HepG2 (cell line): ENCODE results near the gene IRAK2. TPM values are rescaled to one million over a fixed set of nuclear protein-coding genes. Genes with fewer than 3 reads are reported as not detected.

Source experiments
- CEBPG ChIP-seq: IDR thresholded peaks from 2 replicates; pipeline ENCODE4 v1.6.1; 2016
- CSRNP1 ChIP-seq: sonication (generic); formaldehyde crosslinking; IDR thresholded peaks from 2 replicates; pipeline ENCODE4 v1.8.1; 2023; ENCODE audit warnings: mild to moderate bottlenecking, missing genetic modification reagents
- ELF1 ChIP-seq: sonication (generic); formaldehyde crosslinking; IDR thresholded peaks from 2 replicates; pipeline ENCODE4 v1.4.0; 2020; ENCODE audit warnings: missing genetic modification reagents
- GTF3A ChIP-seq: sonication (generic); formaldehyde crosslinking; conservative IDR thresholded peaks from 2 replicates; pipeline ENCODE4 v1.4.0; 2020; ENCODE audit warnings: mild to moderate bottlenecking, missing genetic modification reagents
- JUNB ChIP-seq: sonication (generic); formaldehyde crosslinking; IDR thresholded peaks from 2 replicates; pipeline ENCODE4 v1.8.0; 2022; ENCODE audit warnings: missing genetic modification reagents, mild to moderate bottlenecking, borderline replicate concordance
- KLF11 ChIP-seq: IDR thresholded peaks from 2 replicates; pipeline ENCODE4 v1.6.1; 2016; ENCODE audit warnings: missing compliant biosample characterization
- KMT2B ChIP-seq: IDR thresholded peaks from 2 replicates; pipeline ENCODE4 v1.6.1; 2016; ENCODE audit warnings: missing genetic modification reagents, missing compliant biosample characterization
- MXD4 ChIP-seq: IDR thresholded peaks from 2 replicates; pipeline ENCODE4 v1.6.1; 2016; ENCODE audit warnings: mild to moderate bottlenecking, missing biosample characterization, missing genetic modification reagents
- POLR2AphosphoS2 ChIP-seq: IDR thresholded peaks from 2 replicates; pipeline ENCODE4 v1.6.1; 2011; ENCODE audit warnings: low read depth, low read length, improper control_type of control experiment
- RAD51 ChIP-seq: fragments of 450-650 bp; IDR thresholded peaks from 2 replicates; pipeline ENCODE4 v1.6.1; 2016; ENCODE audit warnings: borderline replicate concordance
- RNF219 ChIP-seq: sonication (generic); formaldehyde crosslinking; IDR thresholded peaks from 2 replicates; pipeline ENCODE4 v1.5.0; 2020; ENCODE audit warnings: mild to moderate bottlenecking, missing genetic modification reagents
- SP140L ChIP-seq: sonication (generic); formaldehyde crosslinking; IDR thresholded peaks from 2 replicates; pipeline ENCODE4 v1.4.0; 2020; ENCODE audit warnings: missing genetic modification reagents, borderline replicate concordance
- TEF ChIP-seq: sonication (generic); formaldehyde crosslinking; IDR thresholded peaks from 2 replicates; pipeline ENCODE4 v1.5.0; 2020; ENCODE audit warnings: missing genetic modification reagents
- TRIM22 ChIP-seq: fragments of 450-650 bp; IDR thresholded peaks from 2 replicates; pipeline ENCODE4 v1.6.1; 2017
- ZBTB26 ChIP-seq: IDR thresholded peaks from 2 replicates; pipeline ENCODE4 v1.6.1; 2016; ENCODE audit warnings: missing compliant biosample characterization, missing genetic modification reagents, borderline replicate concordance
- ZBTB33 ChIP-seq: sonication (generic); formaldehyde crosslinking; IDR thresholded peaks from 2 replicates; pipeline ENCODE4 v1.4.0; 2020; ENCODE audit warnings: missing genetic modification reagents
- ZNF230 ChIP-seq: sonication (generic); formaldehyde crosslinking; IDR thresholded peaks from 2 replicates; pipeline ENCODE4 v1.4.0; 2020; ENCODE audit warnings: mild to moderate bottlenecking, missing genetic modification reagents
- ZNF264 ChIP-seq: sonication (generic); formaldehyde crosslinking; IDR thresholded peaks from 2 replicates; pipeline ENCODE4 v1.4.0; 2020; ENCODE audit warnings: missing genetic modification reagents
- ZNF639 ChIP-seq: conservative IDR thresholded peaks from 2 replicates; pipeline ENCODE4 v1.6.1; 2018; ENCODE audit warnings: missing genetic modification reagents
- ZNF850 ChIP-seq: sonication (generic); formaldehyde crosslinking; conservative IDR thresholded peaks from 2 replicates; pipeline ENCODE4 v1.9.0; 2021; ENCODE audit warnings: mild to moderate bottlenecking, missing genetic modification reagents
- polyA plus RNA-seq, 8 experiments: library from polyadenylated mRNA; depleted of rRNA in 3 of 8; stranded (reverse) in 7 of 8; unstranded in 1 of 8; fragments of >200 nt; fragmentation: Illumina TruSeq in 4 of 8; extraction: Trizol in 4 of 8; gene quantifications; 2 replicates each; pipeline versions ENCODE4 v1.2.1 to v1.2.3, GENCODE V29; 2011 to 2016; ENCODE audit warnings: low read depth in 4 of 8, missing spikeins in 1 of 8, mixed read lengths in 1 of 8; ENCODE audit not compliant: insufficient read depth in 1 of 8
- total RNA-seq, 5 experiments: library from RNA; depleted of rRNA; stranded (reverse); fragments of >200 nt; fragmentation: Illumina TruSeq; extraction: Trizol; gene quantifications; 2 replicates each; pipeline ENCODE4 v1.2.3, GENCODE V29; 2016; ENCODE audit warnings: low read depth in 1 of 5

The IRAK2 gene
- total and polyA plus RNA-seq, 2 of the 13 experiments (the other 11 are each of a cell fraction or from before 2014, with no cell fraction given): 13.1 to 23.3 TPM

GRCh38 chr3:10248984-10249748, 84.4 kb downstream of the IRAK2 start (continued):
- TF ChIP-seq ZNF639 (CRISPR knock-in tag) (no peak), CEBPG (CRISPR knock-in tag) (no peak), GTF3A (no peak), TRIM22 (no peak), ZBTB33 (no peak), POLR2AphosphoS2 (no peak), TEF (no peak), SP140L (CRISPR knock-in tag) (no peak), KMT2B (CRISPR knock-in tag) (no peak), CSRNP1 (CRISPR knock-in tag) (peak; percentile 73; the same call in 1 of the 2 replicates), ZNF850 (CRISPR knock-in tag) (0 out of 2 replicates have a peak, but pooled peaks have one; percentile 38), ZNF230 (CRISPR knock-in tag) (no peak), RNF219 (CRISPR knock-in tag) (no peak), ZBTB26 (CRISPR knock-in tag) (no peak; the same call in 1 of the 2 replicates), ELF1 (no peak), ZNF264 (CRISPR knock-in tag) (no peak), KLF11 (CRISPR knock-in tag) (no peak; the same call in 1 of the 2 replicates), MXD4 (CRISPR knock-in tag) (no peak), RAD51 (no peak), JUNB (CRISPR knock-in tag) (no peak)
